SK-N-SH (cell line): Measurements from ENCODE around the gene UBE2D2. TPM values are rescaled to one million over a fixed set of nuclear protein-coding genes. Genes with fewer than 3 reads are reported as not detected.

Source experiments
- CTCF ChIA-PET: fragments of 300-600, 350-600 bp; formaldehyde crosslinking; extraction: SDS; loops from one replicate; lab custom pipeline; 2021; lab: Yijun Ruan, JAX
- POLR2A ChIA-PET: fragments of 350-600 bp; sonication (Branson Sonifier 250); formaldehyde crosslinking; extraction: SDS; loops from one replicate; lab custom pipeline; 2020; ENCODE audit warnings: antibody characterized with exemption, inconsistent platforms; lab: Yijun Ruan, JAX
- DNase-seq: peaks from one replicate; pipeline ENCODE4 v3.0.0; 2012
- H2AFZ ChIP-seq: fragments of 200-600 bp; sonication (generic); 2 replicates; pipeline ENCODE4 v1.8.1; 2016; ENCODE audit warnings: antibody characterized with exemption, mild to moderate bottlenecking, low read depth
- H3F3A ChIP-seq: fragments of 200-600 bp; sonication (generic); replicated peaks from 2 replicates; pipeline ENCODE3; 2016; ENCODE audit warnings: antibody characterized with exemption, mild to moderate bottlenecking; ENCODE audit not compliant: insufficient read depth
- H3K27ac ChIP-seq, 2 experiments: fragments of 200-500 bp in 1 of 2; fragments of 200-600 bp in 1 of 2; sonication (Bioruptor generic) in 1 of 2; sonication (generic), shearing (Covaris generic) in 1 of 2; 2 replicates each; pipeline versions ENCODE4 v1.5.1 to v1.6.1; 2014 to 2016; ENCODE audit warnings: low read depth in 2 of 2, inconsistent platforms in 1 of 2, low read length in 1 of 2, mild to moderate bottlenecking in 1 of 2, mixed read lengths in 1 of 2
- H3K27me3 ChIP-seq: fragments of 200-600 bp; sonication (generic), shearing (Covaris generic); 2 replicates; pipeline ENCODE4 v1.6.1; 2016; ENCODE audit warnings: mixed run types; ENCODE audit not compliant: insufficient read depth
- H3K36me3 ChIP-seq, 2 experiments: fragments of 200-500 bp in 1 of 2; fragments of 200-600 bp in 1 of 2; sonication (Bioruptor generic) in 1 of 2; sonication (generic) in 1 of 2; replicated peaks in 1 of 2; 2 replicates each; pipeline versions ENCODE3 to v1.5.1; 2014 to 2016; ENCODE audit warnings: low read length in 1 of 2, mild to moderate bottlenecking in 1 of 2; ENCODE audit not compliant: insufficient read depth in 2 of 2, control insufficient read depth in 1 of 2
- H3K4me1 ChIP-seq, 2 experiments: fragments of 200-500 bp in 1 of 2; fragments of 200-600 bp in 1 of 2; sonication (Bioruptor generic) in 1 of 2; sonication (generic), shearing (Covaris generic) in 1 of 2; 2 replicates each; pipeline versions ENCODE4 v1.5.1 to v1.6.1; 2014 to 2016; ENCODE audit warnings: low read depth in 1 of 2, low read length in 1 of 2, mixed run types in 1 of 2; ENCODE audit not compliant: insufficient read depth in 2 of 2, control insufficient read depth in 1 of 2
- H3K4me2 ChIP-seq: fragments of 200-600 bp; sonication (generic), shearing (Covaris generic); 2 replicates; pipeline ENCODE4 v1.6.1; 2017; ENCODE audit warnings: mixed run types
- H3K4me3 ChIP-seq, 2 experiments: fragments of 200-500 bp in 1 of 2; fragments of 200-600 bp in 1 of 2; sonication (Bioruptor generic) in 1 of 2; sonication (generic), shearing (Covaris generic) in 1 of 2; 2 replicates each; pipeline versions ENCODE4 v1.5.1 to v1.8.1; 2014 to 2016; ENCODE audit warnings: low read depth in 2 of 2, inconsistent platforms in 1 of 2, low read length in 1 of 2, mild to moderate bottlenecking in 1 of 2, mixed read lengths in 1 of 2, moderate library complexity in 1 of 2
- H3K79me2 ChIP-seq: fragments of 200-600 bp; sonication (generic); 2 replicates; pipeline ENCODE4 v1.8.1; 2017; ENCODE audit warnings: mild to moderate bottlenecking; ENCODE audit not compliant: insufficient read depth
- H3K9ac ChIP-seq: fragments of 200-600 bp; sonication (generic); 2 replicates; pipeline ENCODE4 v1.6.1; 2017; ENCODE audit warnings: mixed run types
- H3K9me2 ChIP-seq: fragments of 200-600 bp; sonication (generic); 2 replicates; pipeline ENCODE4 v1.6.1; 2017; ENCODE audit warnings: mixed run types
- H3K9me3 ChIP-seq: fragments of 200-600 bp; sonication (generic); 2 replicates; pipeline ENCODE4 v1.6.1; 2017; ENCODE audit warnings: mixed run types, mild to moderate bottlenecking, moderate library complexity
- H4K20me1 ChIP-seq: fragments of 200-600 bp; sonication (generic); 2 replicates; pipeline ENCODE4 v1.6.1; 2017; ENCODE audit warnings: mild to moderate bottlenecking, mixed run types; ENCODE audit not compliant: insufficient read depth
- CHD2 ChIP-seq: fragments of 150-350 bp; IDR thresholded peaks from 2 replicates; pipeline ENCODE4 v1.6.1; 2018; ENCODE audit warnings: low read length; ENCODE audit not compliant: partially characterized antibody
- EZH2phosphoT487 ChIP-seq: fragments of 200-600 bp; sonication (generic); IDR thresholded peaks from 2 replicates; pipeline ENCODE4 v1.6.1; 2017; ENCODE audit warnings: low read depth, mixed run types, mild to moderate bottlenecking, antibody characterized with exemption, moderate library complexity, borderline replicate concordance
- FOXJ3 ChIP-seq: sonication (generic); formaldehyde crosslinking; IDR thresholded peaks from 2 replicates; pipeline ENCODE4 v1.5.1; 2020; ENCODE audit warnings: mild to moderate bottlenecking, missing genetic modification reagents
- FOXM1 ChIP-seq: IDR thresholded peaks from 2 replicates; pipeline ENCODE4 v1.4.0; 2012; ENCODE audit warnings: low read depth, mild to moderate bottlenecking
- GABPA ChIP-seq: IDR thresholded peaks from 2 replicates; pipeline ENCODE4 v1.4.0; 2012; ENCODE audit warnings: low read depth, mild to moderate bottlenecking
- JUND ChIP-seq: IDR thresholded peaks from 2 replicates; pipeline ENCODE4 v1.4.0; 2012
- MEF2A ChIP-seq: IDR thresholded peaks from 2 replicates; pipeline ENCODE4 v1.4.0; 2012; ENCODE audit warnings: low read depth, borderline replicate concordance
- MXI1 ChIP-seq: IDR thresholded peaks from 2 replicates; pipeline ENCODE4 v1.6.1; 2012; ENCODE audit warnings: mild to moderate bottlenecking, low read depth, low read length, improper control_type of control experiment
- NRF1 ChIP-seq: IDR thresholded peaks from 2 replicates; pipeline ENCODE4 v1.6.1; 2012; ENCODE audit warnings: low read depth, mild to moderate bottlenecking, low read length
- POLR2AphosphoS5 ChIP-seq: IDR thresholded peaks from 2 replicates; pipeline ENCODE4 v1.6.1; 2012; ENCODE audit warnings: low read depth, low read length
- RFX5 ChIP-seq: IDR thresholded peaks from 2 replicates; pipeline ENCODE4 v1.6.1; 2012; ENCODE audit warnings: mild to moderate bottlenecking, improper control_type of control experiment, low read length
- TCF12 ChIP-seq: IDR thresholded peaks from 2 replicates; pipeline ENCODE4 v1.4.0; 2012
- WGBS: methylation state at CpG from one replicate; pipeline ENCODE4 v1.1.6; 2017; ENCODE audit warnings: low lambda C conversion rate; 5-methylcytosine and 5-hydroxymethylcytosine counted together
- polyA plus RNA-seq, 3 experiments: library from polyadenylated mRNA; depleted of rRNA; stranded (reverse); fragments of >200 nt; gene quantifications; 2 replicates each; pipeline ENCODE4 v1.2.3, GENCODE V29; 2012
- TF ChIP-seq, protein P1 (sequence below): fragments of 150-350 bp; IDR thresholded peaks from 2 replicates; pipeline ENCODE4 v1.6.1; 2017; ENCODE audit warnings: antibody characterized with exemption, low read length, low read depth, borderline replicate concordance
- TF ChIP-seq, protein P2 (sequence below): IDR thresholded peaks from 2 replicates; pipeline ENCODE4; 2012
- TF ChIP-seq, protein P3 (sequence below): fragments of 150-350 bp; IDR thresholded peaks from 2 replicates; pipeline ENCODE4 v1.6.1; 2016; ENCODE audit warnings: mild to moderate bottlenecking, low read depth, low read length
- TF ChIP-seq, protein P4 (sequence below): IDR thresholded peaks from 2 replicates; pipeline ENCODE4 v1.6.1; 2012; ENCODE audit warnings: mild to moderate bottlenecking, low read depth, low read length, moderate library complexity
- TF ChIP-seq, protein P5 (sequence below): IDR thresholded peaks from 2 replicates; pipeline ENCODE4 v1.4.0; 2012; ENCODE audit warnings: low read depth, borderline replicate concordance

The UBE2D2 gene
- polyA plus RNA-seq, 1 of the 3 experiments (the other 2 are of a cell fraction) = 24.5 TPM

DNA sequence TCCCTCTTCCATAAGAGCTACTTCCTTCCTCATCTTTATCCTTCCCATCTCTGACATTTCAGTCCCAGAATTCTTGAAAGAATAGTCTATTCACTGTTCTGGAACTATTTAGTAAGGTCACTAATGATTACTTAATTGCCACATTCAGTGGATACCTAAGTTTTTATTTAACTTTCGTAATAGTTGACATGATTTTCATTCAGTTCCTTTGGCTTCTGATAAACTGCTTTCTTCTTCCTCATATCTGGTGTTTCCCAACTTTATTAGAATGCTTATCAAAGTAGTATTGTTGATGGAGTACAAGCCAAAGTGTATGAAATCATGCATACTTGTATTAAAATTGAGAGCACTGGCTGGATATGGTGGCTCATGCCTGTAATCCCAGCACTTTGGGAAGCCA is 10.8 kb downstream of the UBE2D2 start:
- Histone ChIP-seq H3K9me3 (no peaks in the 10 kb centered on the region), H3K27ac (no peak overlapping the region), H3K4me1 (no peaks in the 10 kb centered on the region; a peak in 1 of 4 replicates), H3K4me2 (no peak overlapping the region), H3K27me3 (no peaks in the 10 kb centered on the region), H3K9ac (no peak overlapping the region), H4K20me1 (peaks cover 95% of the 10 kb centered on the region), H3K9me2 (no peaks in the 10 kb centered on the region), H3K4me3 (no peak overlapping the region), H3K36me3 (peaks cover 0 to 32% of the 10 kb centered on the region in 2 experiments), H3F3A (peaks cover 33% of the 10 kb centered on the region), H2AFZ (no peak overlapping the region), H3K79me2 (peaks cover 100% of the 10 kb centered on the region)
- POLR2A ChIA-PET = interaction anchor here (0.6 kb wide), 1 partner anchor 19 kb away, joined by 3 read pairs; no protein-coding TSS in a partner anchor
- 95% methylated on average over 1 of the region's 1 CpG for WGBS
- DNase-seq = no peak
- CTCF ChIA-PET = interaction anchor here (0.9 to 1.5 kb wide), 3 partner anchors 53 to 150 kb away, joined by 3 to 4 read pairs (median 4); no protein-coding TSS in a partner anchor
- TF ChIP-seq NRF1 (no peak), EZH2phosphoT487 (no peak), FOXM1 (no peak), RFX5 (no peak), TCF12 (no peak), MEF2A (no peak), MXI1 (no peak), GABPA (no peak), POLR2AphosphoS5 (no peak), CHD2 (no peak), JUND (no peak), FOXJ3 (CRISPR knock-in tag) (no peak)
- TF ChIP-seq, protein P1, sequence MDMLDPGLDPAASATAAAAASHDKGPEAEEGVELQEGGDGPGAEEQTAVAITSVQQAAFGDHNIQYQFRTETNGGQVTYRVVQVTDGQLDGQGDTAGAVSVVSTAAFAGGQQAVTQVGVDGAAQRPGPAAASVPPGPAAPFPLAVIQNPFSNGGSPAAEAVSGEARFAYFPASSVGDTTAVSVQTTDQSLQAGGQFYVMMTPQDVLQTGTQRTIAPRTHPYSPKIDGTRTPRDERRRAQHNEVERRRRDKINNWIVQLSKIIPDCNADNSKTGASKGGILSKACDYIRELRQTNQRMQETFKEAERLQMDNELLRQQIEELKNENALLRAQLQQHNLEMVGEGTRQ = no peak
- TF ChIP-seq, protein P2, sequence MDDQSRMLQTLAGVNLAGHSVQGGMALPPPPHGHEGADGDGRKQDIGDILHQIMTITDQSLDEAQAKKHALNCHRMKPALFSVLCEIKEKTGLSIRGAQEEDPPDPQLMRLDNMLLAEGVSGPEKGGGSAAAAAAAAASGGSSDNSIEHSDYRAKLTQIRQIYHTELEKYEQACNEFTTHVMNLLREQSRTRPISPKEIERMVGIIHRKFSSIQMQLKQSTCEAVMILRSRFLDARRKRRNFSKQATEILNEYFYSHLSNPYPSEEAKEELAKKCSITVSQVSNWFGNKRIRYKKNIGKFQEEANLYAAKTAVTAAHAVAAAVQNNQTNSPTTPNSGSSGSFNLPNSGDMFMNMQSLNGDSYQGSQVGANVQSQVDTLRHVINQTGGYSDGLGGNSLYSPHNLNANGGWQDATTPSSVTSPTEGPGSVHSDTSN = no peak
- TF ChIP-seq, protein P3, sequence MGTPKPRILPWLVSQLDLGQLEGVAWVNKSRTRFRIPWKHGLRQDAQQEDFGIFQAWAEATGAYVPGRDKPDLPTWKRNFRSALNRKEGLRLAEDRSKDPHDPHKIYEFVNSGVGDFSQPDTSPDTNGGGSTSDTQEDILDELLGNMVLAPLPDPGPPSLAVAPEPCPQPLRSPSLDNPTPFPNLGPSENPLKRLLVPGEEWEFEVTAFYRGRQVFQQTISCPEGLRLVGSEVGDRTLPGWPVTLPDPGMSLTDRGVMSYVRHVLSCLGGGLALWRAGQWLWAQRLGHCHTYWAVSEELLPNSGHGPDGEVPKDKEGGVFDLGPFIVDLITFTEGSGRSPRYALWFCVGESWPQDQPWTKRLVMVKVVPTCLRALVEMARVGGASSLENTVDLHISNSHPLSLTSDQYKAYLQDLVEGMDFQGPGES = no peak
- TF ChIP-seq, protein P4, sequence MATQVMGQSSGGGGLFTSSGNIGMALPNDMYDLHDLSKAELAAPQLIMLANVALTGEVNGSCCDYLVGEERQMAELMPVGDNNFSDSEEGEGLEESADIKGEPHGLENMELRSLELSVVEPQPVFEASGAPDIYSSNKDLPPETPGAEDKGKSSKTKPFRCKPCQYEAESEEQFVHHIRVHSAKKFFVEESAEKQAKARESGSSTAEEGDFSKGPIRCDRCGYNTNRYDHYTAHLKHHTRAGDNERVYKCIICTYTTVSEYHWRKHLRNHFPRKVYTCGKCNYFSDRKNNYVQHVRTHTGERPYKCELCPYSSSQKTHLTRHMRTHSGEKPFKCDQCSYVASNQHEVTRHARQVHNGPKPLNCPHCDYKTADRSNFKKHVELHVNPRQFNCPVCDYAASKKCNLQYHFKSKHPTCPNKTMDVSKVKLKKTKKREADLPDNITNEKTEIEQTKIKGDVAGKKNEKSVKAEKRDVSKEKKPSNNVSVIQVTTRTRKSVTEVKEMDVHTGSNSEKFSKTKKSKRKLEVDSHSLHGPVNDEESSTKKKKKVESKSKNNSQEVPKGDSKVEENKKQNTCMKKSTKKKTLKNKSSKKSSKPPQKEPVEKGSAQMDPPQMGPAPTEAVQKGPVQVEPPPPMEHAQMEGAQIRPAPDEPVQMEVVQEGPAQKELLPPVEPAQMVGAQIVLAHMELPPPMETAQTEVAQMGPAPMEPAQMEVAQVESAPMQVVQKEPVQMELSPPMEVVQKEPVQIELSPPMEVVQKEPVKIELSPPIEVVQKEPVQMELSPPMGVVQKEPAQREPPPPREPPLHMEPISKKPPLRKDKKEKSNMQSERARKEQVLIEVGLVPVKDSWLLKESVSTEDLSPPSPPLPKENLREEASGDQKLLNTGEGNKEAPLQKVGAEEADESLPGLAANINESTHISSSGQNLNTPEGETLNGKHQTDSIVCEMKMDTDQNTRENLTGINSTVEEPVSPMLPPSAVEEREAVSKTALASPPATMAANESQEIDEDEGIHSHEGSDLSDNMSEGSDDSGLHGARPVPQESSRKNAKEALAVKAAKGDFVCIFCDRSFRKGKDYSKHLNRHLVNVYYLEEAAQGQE = no peak
- TF ChIP-seq, protein P5, sequence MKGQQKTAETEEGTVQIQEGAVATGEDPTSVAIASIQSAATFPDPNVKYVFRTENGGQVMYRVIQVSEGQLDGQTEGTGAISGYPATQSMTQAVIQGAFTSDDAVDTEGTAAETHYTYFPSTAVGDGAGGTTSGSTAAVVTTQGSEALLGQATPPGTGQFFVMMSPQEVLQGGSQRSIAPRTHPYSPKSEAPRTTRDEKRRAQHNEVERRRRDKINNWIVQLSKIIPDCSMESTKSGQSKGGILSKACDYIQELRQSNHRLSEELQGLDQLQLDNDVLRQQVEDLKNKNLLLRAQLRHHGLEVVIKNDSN = no peak
